Stomach (tissue), 9 donors: Measurements from ENCODE around the gene SYNJ2. TPM values are rescaled to one million over a fixed set of nuclear protein-coding genes. Genes with fewer than 3 reads are reported as not detected.
A peak's percentile ranks its signal among the peaks of the same experiment; 100 is the strongest.

Experiments used
- DNase-seq, 2 donors: peaks; one replicate each; pipeline versions ENCODE4 v3.0.0 to v3.0.0-alpha.2; 2013 to 2019
- H3K27ac ChIP-seq, 5 donors: fragments of 200-600 bp in 4 of 5; sonication (generic) in 4 of 5; one replicate each; pipeline ENCODE4 v1.5.1; 2013 to 2019; ENCODE audit warnings: mild to moderate bottlenecking in 1 of 5, moderate library complexity in 1 of 5
- H3K27me3 ChIP-seq, 3 donors: fragments of 200-600 bp; sonication (generic); one replicate each; pipeline ENCODE4 v1.5.1; 2017 to 2019; ENCODE audit warnings: mixed run types in 1 of 3
- H3K36me3 ChIP-seq, 4 donors: fragments of 200-600 bp; sonication (generic); 1 replicate in 3 of 4; 2 replicates in 1 of 4; pipeline ENCODE4 v1.5.1; 2016 to 2019
- H3K4me1 ChIP-seq, 4 donors: fragments of 200-600 bp; sonication (generic); one replicate each; pipeline ENCODE4 v1.5.1; 2016 to 2019
- H3K4me3 ChIP-seq, 4 donors: fragments of 200-600 bp; sonication (generic) in 3 of 4; one replicate each; pipeline ENCODE4 v1.5.1; 2016 to 2019; ENCODE audit warnings: mild to moderate bottlenecking in 1 of 4
- H3K9me3 ChIP-seq, 4 donors: fragments of 200-600 bp; sonication (generic); one replicate each; pipeline ENCODE4 v1.5.1; 2016 to 2019
- EP300 ChIP-seq: sonication (generic); formaldehyde crosslinking; IDR thresholded peaks from one replicate; pipeline ENCODE4 v1.6.1; 2017; ENCODE audit warnings: antibody characterized with exemption
- POLR2A ChIP-seq, 4 donors: fragments of 450-650 bp; IDR thresholded peaks; one replicate each; pipeline ENCODE4 v1.6.1; 2016; ENCODE audit warnings: antibody characterized with exemption in 4 of 4, control low read depth in 2 of 4, mild to moderate bottlenecking in 1 of 4, moderate library complexity in 1 of 4
- POLR2AphosphoS5 ChIP-seq, 3 donors: sonication (generic); formaldehyde crosslinking; IDR thresholded peaks; one replicate each; pipeline ENCODE4 v1.6.1; 2016; ENCODE audit warnings: antibody characterized with exemption in 3 of 3
- WGBS, 5 donors: extraction: QIAGEN DNeasy Blood & Tissue Kit in 3 of 5; methylation state at CpG; one replicate each; pipeline versions ENCODE4 v1.1.5 to v1.1.7; 2013 to 2018; 5-methylcytosine and 5-hydroxymethylcytosine counted together
- intact Hi-C: fragments of 100-400 bp; cut with DNase I; formaldehyde crosslinking; loops from one replicate; pipeline ENCODE4 v1.15.1; 2023; ENCODE audit warnings: low total_unique reads
- polyA plus RNA-seq, 3 donors: library from polyadenylated mRNA; stranded (reverse); fragments of 200-250 nt; gene quantifications; one replicate each; pipeline ENCODE4 v1.2.3, GENCODE V29; 2013
- total RNA-seq, 5 donors: library from RNA; depleted of rRNA; stranded (reverse); fragments of >200 nt; gene quantifications; one replicate each; pipeline versions ENCODE4 v1.1.0 to v1.2.3, GENCODE V29; 2014 to 2016
- TF ChIP-seq, protein P1 (sequence below), 7 experiments: fragments of 450-650 bp in 4 of 7; fragments of 200-600 bp in 3 of 7; sonication (generic) in 3 of 7; IDR thresholded peaks; one replicate each; pipeline ENCODE4 v1.5.1; 2016 to 2019; ENCODE audit warnings: antibody characterized with exemption in 7 of 7, control low read depth in 2 of 7, mild to moderate bottlenecking in 1 of 7
- donor health status: healthy with polysubstance abuse.
- donor health status: Bipolar disorder and iron deficiency.
- donor health status: healthy.

The SYNJ2 gene
- total and polyA plus RNA-seq, 8 donors, result 4.7 to 41.4 (median 14.4) TPM

DNA sequence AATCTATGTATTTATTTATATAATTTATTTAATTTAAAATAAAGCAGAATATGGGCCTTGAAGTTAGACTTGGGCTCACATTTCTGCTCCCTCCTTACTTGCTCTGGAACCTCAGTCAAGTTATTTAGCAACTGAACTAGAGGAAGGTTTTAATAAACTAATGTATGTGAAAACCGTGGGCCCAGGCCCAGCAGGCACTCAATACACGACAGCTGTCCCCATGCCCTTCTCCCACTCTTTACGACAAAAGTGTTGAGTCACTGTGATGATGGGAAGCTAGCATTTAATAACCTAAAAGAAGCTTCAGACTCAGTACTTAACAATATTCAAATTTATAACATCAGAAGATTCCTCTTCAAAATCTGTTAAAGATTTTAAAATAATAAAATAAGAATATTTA is 139.7 kb downstream of the SYNJ2 start:
- Histone ChIP-seq H3K4me3 (no peak overlapping the region), H3K4me1 (no peaks in the 10 kb centered on the region), H3K27ac (no peak overlapping the region), H3K9me3 (no peaks in the 10 kb centered on the region), H3K36me3 (peaks cover 4 to 71% (median 64%) of the 10 kb centered on the region in 4 donors), H3K27me3 (no peaks in the 10 kb centered on the region)
- 79 to 87% (median 86%) methylated on average over 3 of the region's 3 CpGs for WGBS, 5 donors
- DNase-seq, result no peak
- TF ChIP-seq POLR2AphosphoS5 (IDR thresholded peaks at IDR 0.05), result no peak
- TF ChIP-seq, protein P1, sequence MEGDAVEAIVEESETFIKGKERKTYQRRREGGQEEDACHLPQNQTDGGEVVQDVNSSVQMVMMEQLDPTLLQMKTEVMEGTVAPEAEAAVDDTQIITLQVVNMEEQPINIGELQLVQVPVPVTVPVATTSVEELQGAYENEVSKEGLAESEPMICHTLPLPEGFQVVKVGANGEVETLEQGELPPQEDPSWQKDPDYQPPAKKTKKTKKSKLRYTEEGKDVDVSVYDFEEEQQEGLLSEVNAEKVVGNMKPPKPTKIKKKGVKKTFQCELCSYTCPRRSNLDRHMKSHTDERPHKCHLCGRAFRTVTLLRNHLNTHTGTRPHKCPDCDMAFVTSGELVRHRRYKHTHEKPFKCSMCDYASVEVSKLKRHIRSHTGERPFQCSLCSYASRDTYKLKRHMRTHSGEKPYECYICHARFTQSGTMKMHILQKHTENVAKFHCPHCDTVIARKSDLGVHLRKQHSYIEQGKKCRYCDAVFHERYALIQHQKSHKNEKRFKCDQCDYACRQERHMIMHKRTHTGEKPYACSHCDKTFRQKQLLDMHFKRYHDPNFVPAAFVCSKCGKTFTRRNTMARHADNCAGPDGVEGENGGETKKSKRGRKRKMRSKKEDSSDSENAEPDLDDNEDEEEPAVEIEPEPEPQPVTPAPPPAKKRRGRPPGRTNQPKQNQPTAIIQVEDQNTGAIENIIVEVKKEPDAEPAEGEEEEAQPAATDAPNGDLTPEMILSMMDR (IDR thresholded peaks at IDR 0.05), result no peak
- TF ChIP-seq POLR2A (IDR thresholded peaks at IDR 0.05), result no peak
- TF ChIP-seq EP300, result no peak
- intact Hi-C loops, result no loop called here

DNA sequence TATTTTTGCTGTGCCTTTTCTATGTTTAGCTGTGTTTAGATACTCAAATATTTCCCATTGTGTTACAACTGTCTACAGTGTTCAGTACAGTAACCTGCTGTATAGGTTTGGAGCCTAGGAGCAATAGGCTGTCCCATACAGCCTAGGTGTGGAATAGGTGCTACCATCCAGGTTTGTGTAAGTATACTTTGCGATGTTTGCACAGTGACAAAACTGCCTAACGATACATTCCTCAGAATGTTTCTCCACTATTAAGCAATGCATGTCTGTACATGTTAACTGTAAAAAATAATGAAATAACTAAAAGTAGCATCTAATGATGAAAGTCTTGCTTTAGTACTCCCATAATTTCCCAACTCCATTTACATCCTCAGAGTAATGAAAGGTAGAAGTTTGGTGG is 140.4 kb downstream of the SYNJ2 start:
- DNase-seq, result peak in 1 of 2 donors; percentile 38
- TF ChIP-seq, protein P1 (IDR thresholded peaks at IDR 0.05), result no peak
- TF ChIP-seq EP300 (no peak), POLR2AphosphoS5 (IDR thresholded peaks at IDR 0.05) (no peak), POLR2A (IDR thresholded peaks at IDR 0.05) (no peak)
- intact Hi-C loops, result no loop called here

DNA sequence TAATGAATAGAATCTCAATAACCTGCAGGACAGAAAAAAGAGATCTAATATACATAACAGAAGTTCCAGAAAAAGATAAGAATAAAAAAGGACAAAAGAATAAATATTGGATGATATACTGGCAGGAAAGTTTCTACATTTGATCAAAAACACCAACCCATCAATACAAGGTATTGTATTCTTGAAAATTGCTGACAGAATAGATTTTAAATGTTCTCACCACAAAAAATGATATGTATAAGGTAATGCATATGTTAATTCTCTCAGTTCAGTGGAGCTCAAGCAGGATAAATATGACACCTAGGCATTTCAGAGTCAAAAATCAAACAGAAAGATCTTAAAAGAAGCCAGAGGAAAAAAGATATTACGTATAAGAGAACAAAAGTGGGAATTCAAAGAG is 142.6 kb downstream of the SYNJ2 start:
- Histone ChIP-seq H3K4me1 (no peaks in the 10 kb centered on the region), H3K4me3 (no peak overlapping the region), H3K27ac (no peak overlapping the region), H3K9me3 (no peaks in the 10 kb centered on the region), H3K36me3 (peaks cover 2 to 59% (median 46%) of the 10 kb centered on the region in 4 donors), H3K27me3 (no peaks in the 10 kb centered on the region)
- TF ChIP-seq, protein P1 (IDR thresholded peaks at IDR 0.05), result no peak
- TF ChIP-seq POLR2AphosphoS5 (IDR thresholded peaks at IDR 0.05) (no peak), POLR2A (IDR thresholded peaks at IDR 0.05) (no peak), EP300 (no peak)
- DNase-seq, result no peak
- intact Hi-C loops, result no loop called here
- WGBS, 5 donors, result 92 to 96% (median 94%) methylated on average over 1 of the region's 1 CpG

More for the DNA sequence above, 140.4 kb downstream of the SYNJ2 start:
- WGBS, 5 donors, result 72 to 79% (median 74%) methylated on average over 2 of the region's 2 CpGs
- no peaks in the 10 kb centered on the region for H3K9me3 ChIP-seq
- H3K36me3 ChIP-seq, result peaks cover 4 to 69% (median 60%) of the 10 kb centered on the region in 4 donors
- no peak overlapping the region for H3K27ac ChIP-seq
- no peaks in the 10 kb centered on the region for H3K27me3 ChIP-seq
- no peak overlapping the region for H3K4me3 ChIP-seq
- H3K4me1 ChIP-seq, result no peaks in the 10 kb centered on the region

DNA sequence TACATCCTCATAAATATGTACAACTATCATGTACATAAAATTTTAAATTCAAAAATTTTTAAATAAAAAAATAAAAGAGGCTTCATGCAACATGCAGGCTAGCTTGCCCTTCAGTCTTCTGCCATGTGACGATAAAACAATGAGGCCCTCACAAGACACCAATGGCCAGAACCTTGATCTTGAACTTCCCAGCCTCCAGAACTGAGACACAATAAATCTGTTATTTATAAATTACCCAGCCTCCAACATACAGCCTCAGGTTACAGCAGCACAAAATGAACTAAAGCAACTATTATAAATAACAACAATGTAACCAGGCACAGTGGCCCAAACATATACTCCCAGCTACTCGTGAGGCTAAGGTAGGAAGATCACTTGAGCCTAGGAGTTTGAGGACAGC is 143.6 kb downstream of the SYNJ2 start:
- peaks cover 0 to 65% (median 40%) of the 10 kb centered on the region in 4 donors for H3K36me3 ChIP-seq
- H3K27me3 ChIP-seq, result no peaks in the 10 kb centered on the region
- no peak overlapping the region for H3K4me3 ChIP-seq
- no peaks in the 10 kb centered on the region for H3K9me3 ChIP-seq
- no peak for DNase-seq
- H3K4me1 ChIP-seq, result no peaks in the 10 kb centered on the region
- TF ChIP-seq, protein P1 (IDR thresholded peaks at IDR 0.05), result no peak
- TF ChIP-seq POLR2A (IDR thresholded peaks at IDR 0.05) (no peak), POLR2AphosphoS5 (IDR thresholded peaks at IDR 0.05) (no peak), EP300 (no peak)
- intact Hi-C loops, result no loop called here
- 93 to 98% (median 96%) methylated on average over 2 of the region's 2 CpGs for WGBS, 5 donors
- H3K27ac ChIP-seq, result no peak overlapping the region
